ENCODE data around the gene ADAM12. TPM values are rescaled to one million over a fixed set of nuclear protein-coding genes. Genes with fewer than 3 reads are reported as not detected.

The ADAM12 gene
- total and polyA plus RNA-seq, 2 of the 13 experiments (the other 11 are each of a cell fraction or from before 2014, with no cell fraction given): not detected

GRCh38 chr10:126041117-126041516 lies 347.2 kb downstream of the ADAM12 start:
- H4K20me1 ChIP-seq (ENCODE audit: insufficient read depth, low read length): no peaks in the 10 kb centered on the region
- H2AFZ ChIP-seq (ENCODE audit: low read length): no peak overlapping the region
- H3K4me1 ChIP-seq (ENCODE audit: insufficient read depth, low read length): no peaks in the 10 kb centered on the region
- H3K4me2 ChIP-seq (ENCODE audit: low read depth, low read length): no peak overlapping the region
- H3K4me3 ChIP-seq (replicated peaks in 1 of 3; ENCODE audit: insufficient read depth in 1 of 3, low read depth in 2 of 3, low read length in 3 of 3): no peak overlapping the region
- POLR2A ChIA-PET: no interaction called here
- no peak for ATAC-seq
- no peaks in the 10 kb centered on the region for H3K79me2 ChIP-seq (ENCODE audit: insufficient read depth, low read length)
- no peak for FAIRE-seq
- CTCF ChIA-PET (ENCODE audit: low intra/inter-chr PET ratio, low total read pairs): no interaction called here
- TF ChIP-seq RARG (CRISPR knock-in tag; IDR thresholded peaks at IDR 0.05; ENCODE audit: low read depth) (no peak), ZNF343 (CRISPR knock-in tag; IDR thresholded peaks at IDR 0.05) (no peak), THAP11 (CRISPR knock-in tag; IDR thresholded peaks at IDR 0.05) (no peak), TRAFD1 (CRISPR knock-in tag; IDR thresholded peaks at IDR 0.05; ENCODE audit: borderline replicate concordance) (no peak), ZBTB42 (CRISPR knock-in tag; IDR thresholded peaks at IDR 0.05) (no peak), IKZF4 (CRISPR knock-in tag; IDR thresholded peaks at IDR 0.05; ENCODE audit: borderline replicate concordance, low read depth, not compliant biosample characterization) (no peak), KMT2A (CRISPR knock-in tag; IDR thresholded peaks at IDR 0.05) (no peak)
- TF ChIP-seq, protein P1, sequence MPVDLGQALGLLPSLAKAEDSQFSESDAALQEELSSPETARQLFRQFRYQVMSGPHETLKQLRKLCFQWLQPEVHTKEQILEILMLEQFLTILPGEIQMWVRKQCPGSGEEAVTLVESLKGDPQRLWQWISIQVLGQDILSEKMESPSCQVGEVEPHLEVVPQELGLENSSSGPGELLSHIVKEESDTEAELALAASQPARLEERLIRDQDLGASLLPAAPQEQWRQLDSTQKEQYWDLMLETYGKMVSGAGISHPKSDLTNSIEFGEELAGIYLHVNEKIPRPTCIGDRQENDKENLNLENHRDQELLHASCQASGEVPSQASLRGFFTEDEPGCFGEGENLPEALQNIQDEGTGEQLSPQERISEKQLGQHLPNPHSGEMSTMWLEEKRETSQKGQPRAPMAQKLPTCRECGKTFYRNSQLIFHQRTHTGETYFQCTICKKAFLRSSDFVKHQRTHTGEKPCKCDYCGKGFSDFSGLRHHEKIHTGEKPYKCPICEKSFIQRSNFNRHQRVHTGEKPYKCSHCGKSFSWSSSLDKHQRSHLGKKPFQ (CRISPR knock-in tag; IDR thresholded peaks at IDR 0.05; ENCODE audit: insufficient replicate concordance): no peak
- BruUV-seq (replicated peaks): no TSS peak
- DNase-seq (ENCODE audit: low spot score): no peak
- no peak overlapping the region for H3K9ac ChIP-seq (ENCODE audit: insufficient read depth, low read depth, low read length)
- peaks cover 5 to 47% of the 10 kb centered on the region in 2 experiments for H3K27me3 ChIP-seq (ENCODE audit: control insufficient read depth in 1 of 2, insufficient read depth in 2 of 2, low read length in 2 of 2)
- 33% methylated on average over 3 of the region's 4 CpGs for WGBS (ENCODE audit: low lambda C conversion rate)
- in situ Hi-C loops (cut with HindIII; ENCODE audit: extremely low pct_ligation_motif_present, low pct_unique_long_range_greater_than_20kb): no loop called here
- H3K36me3 ChIP-seq (replicated peaks in 1 of 2; ENCODE audit: control insufficient read depth in 1 of 2, insufficient read depth in 2 of 2, low read length in 2 of 2): no peaks in the 10 kb centered on the region
- H3K27ac ChIP-seq (ENCODE audit: extremely low read length, insufficient read depth, low read length): no peak overlapping the region
- no peaks in the 10 kb centered on the region for H3K9me3 ChIP-seq (ENCODE audit: low read length)
- intact Hi-C loops (cut with micrococcal nuclease; ENCODE audit: unreplicated experiment): no loop called here
